ENCODE results near the gene USP25. TPM values are rescaled to one million over a fixed set of nuclear protein-coding genes. Genes with fewer than 3 reads are reported as not detected.

The USP25 gene
- total RNA-seq, 1 experiment from 2014 or later: 26.1 TPM

- no peak for TF ChIP-seq TCF7L2 (IDR thresholded peaks at IDR 0.05; ENCODE audit: low read depth, low read length)
- TF ChIP-seq REST (IDR thresholded peaks at IDR 0.05; ENCODE audit: insufficient read depth in 1 of 2, low read depth in 2 of 2, low read length in 1 of 2): no peak
- no peak for TF ChIP-seq SIN3A (IDR thresholded peaks at IDR 0.05; ENCODE audit: borderline replicate concordance, insufficient read depth, low read depth, low read length)
- TF ChIP-seq POLR2AphosphoS5 (IDR thresholded peaks at IDR 0.05; ENCODE audit: low read depth, low read length): no peak
- TF ChIP-seq CTCF (IDR thresholded peaks at IDR 0.05): no peak
- no TSS peak for BruUV-seq (replicated peaks)
- Histone ChIP-seq H3K36me3 (ENCODE audit: control insufficient read depth, insufficient read depth, low read length) (no peaks in the 10 kb centered on the region; the same call in 1 of the 2 replicates), H3K4me1 (ENCODE audit: control insufficient read depth, insufficient read depth, low read length) (no peaks in the 10 kb centered on the region), H3K9me3 (ENCODE audit: control insufficient read depth, insufficient read depth, low read depth, low read length) (no peaks in the 10 kb centered on the region), H3K27me3 (ENCODE audit: control insufficient read depth, insufficient read depth, low read length) (no peaks in the 10 kb centered on the region), H3K4me3 (ENCODE audit: low read depth in 2 of 2, low read length in 2 of 2) (no peak overlapping the region), H3K27ac (ENCODE audit: low read length) (no peak overlapping the region)
- ATAC-seq (no peak), DNase-seq (ENCODE audit: low read depth, low spot score) (no peak)
- intact Hi-C loops (cut with micrococcal nuclease; ENCODE audit: unreplicated experiment) (no loop called here), in situ Hi-C loops (cut with HindIII; ENCODE audit: low pct_unique_long_range_greater_than_20kb, low sequenced_read_pairs) (no loop called here)
- POLR2A ChIA-PET: no interaction called here
- CTCF ChIA-PET: no interaction called here
These were observed 37.3 kb downstream of the USP25 start for GRCh38 chr21:15766952-15767603.

- BruUV-seq (replicated peaks): no TSS peak
- Histone ChIP-seq H3K9me3 (ENCODE audit: control insufficient read depth, insufficient read depth, low read depth, low read length) (no peaks in the 10 kb centered on the region), H3K27ac (ENCODE audit: low read length) (no peak overlapping the region), H3K36me3 (ENCODE audit: control insufficient read depth, insufficient read depth, low read length) (no peaks in the 10 kb centered on the region; the same call in 1 of the 2 replicates), H3K4me3 (ENCODE audit: low read depth in 2 of 2, low read length in 2 of 2) (no peak overlapping the region), H3K27me3 (ENCODE audit: control insufficient read depth, insufficient read depth, low read length) (no peaks in the 10 kb centered on the region), H3K4me1 (ENCODE audit: control insufficient read depth, insufficient read depth, low read length) (no peaks in the 10 kb centered on the region)
- ATAC-seq (no peak), DNase-seq (ENCODE audit: low read depth, low spot score) (no peak)
- intact Hi-C loops (cut with micrococcal nuclease; ENCODE audit: unreplicated experiment): no loop called here
- POLR2A ChIA-PET: no interaction called here
- CTCF ChIA-PET: no interaction called here
- TF ChIP-seq SIN3A (IDR thresholded peaks at IDR 0.05; ENCODE audit: borderline replicate concordance, insufficient read depth, low read depth, low read length): no peak
- no peak for TF ChIP-seq CTCF (IDR thresholded peaks at IDR 0.05)
- TF ChIP-seq TCF7L2 (IDR thresholded peaks at IDR 0.05; ENCODE audit: low read depth, low read length): no peak
- no peak for TF ChIP-seq REST (IDR thresholded peaks at IDR 0.05; ENCODE audit: insufficient read depth in 1 of 2, low read depth in 2 of 2, low read length in 1 of 2)
- TF ChIP-seq POLR2AphosphoS5 (IDR thresholded peaks at IDR 0.05; ENCODE audit: low read depth, low read length): no peak
- in situ Hi-C loops (cut with HindIII; ENCODE audit: low pct_unique_long_range_greater_than_20kb, low sequenced_read_pairs): no loop called here
These were observed 38.3 kb downstream of the USP25 start for GRCh38 chr21:15768045-15768601.

Data from Panc1 (cell line).